ENCODE measurements around the gene ARHGAP23. TPM values are rescaled to one million over a fixed set of nuclear protein-coding genes. Genes with fewer than 3 reads are reported as not detected.
A peak's percentile ranks its signal among the peaks of the same experiment; 100 is the strongest.

The ARHGAP23 gene
- total RNA-seq, 1 experiment from 2014 or later: 391 TPM

GRCh38 chr17:38544839-38545209 is 116.6 kb downstream of the ARHGAP23 start:
- no peak for DNase-seq (ENCODE audit: low spot score)

- no peak for DNase-seq (ENCODE audit: low spot score)
Measured at GRCh38 chr17:38545531-38546225, 117.4 kb downstream of the ARHGAP23 start.

GRCh38 chr17:38546396-38546795 is 118.1 kb downstream of the ARHGAP23 start:
- DNase-seq (ENCODE audit: low spot score): no peak

GRCh38 chr17:38547444-38547843 is 119.2 kb downstream of the ARHGAP23 start:
- DNase-seq (ENCODE audit: low spot score): no peak

- no peak for DNase-seq (ENCODE audit: low spot score)
Measured at GRCh38 chr17:38549285-38549684, 121.0 kb downstream of the ARHGAP23 start.

GRCh38 chr17:38550661-38551060 is 122.4 kb downstream of the ARHGAP23 start:
- peak; percentile 80 for DNase-seq (ENCODE audit: low spot score)

GRCh38 chr17:38551121-38551520 is 122.9 kb downstream of the ARHGAP23 start:
- DNase-seq (ENCODE audit: low spot score): no peak

GRCh38 chr17:38552343-38552742 is 124.1 kb downstream of the ARHGAP23 start:
- DNase-seq (ENCODE audit: low spot score): no peak

- no peak for DNase-seq (ENCODE audit: low spot score)
Measured at GRCh38 chr17:38554430-38555350, 126.4 kb downstream of the ARHGAP23 start.

- DNase-seq (ENCODE audit: low spot score): peak; percentile 68
Measured at GRCh38 chr17:38556239-38556638, 128.0 kb downstream of the ARHGAP23 start.

- peak; percentile 72 for DNase-seq (ENCODE audit: low spot score)
Measured at GRCh38 chr17:38557396-38557795, 129.1 kb downstream of the ARHGAP23 start.

GRCh38 chr17:38557836-38558727 is 129.8 kb downstream of the ARHGAP23 start:
- DNase-seq (ENCODE audit: low spot score): peak; percentile 100

GRCh38 chr17:38558728-38559050 is 130.4 kb downstream of the ARHGAP23 start:
- peak; percentile 87 for DNase-seq (ENCODE audit: low spot score)

GRCh38 chr17:38559051-38559879 is 131.0 kb downstream of the ARHGAP23 start:
- peak; percentile 99 for DNase-seq (ENCODE audit: low spot score)

GRCh38 chr17:38559880-38560230 is 131.6 kb downstream of the ARHGAP23 start:
- DNase-seq (ENCODE audit: low spot score): no peak

- DNase-seq (ENCODE audit: low spot score): no peak
Measured at GRCh38 chr17:38560503-38561318, 132.4 kb downstream of the ARHGAP23 start.

GRCh38 chr17:38561416-38562214 is 133.4 kb downstream of the ARHGAP23 start:
- no peak for DNase-seq (ENCODE audit: low spot score)

Data from HT-29 (cell line).